Loucy (cell line): Measurements from ENCODE around the gene BMPER.

ENCODE experiments used
- CTCF ChIP-seq: fragments of 200-600 bp; sonication (generic); conservative IDR thresholded peaks from 2 replicates; pipeline ENCODE4 v1.5.1; 2014; ENCODE audit warnings: mild to moderate bottlenecking, antibody characterized with exemption, low read length
- EZH2phosphoT487 ChIP-seq: fragments of 200-600 bp; IDR thresholded peaks from 2 replicates; pipeline ENCODE4 v1.6.1; 2018; ENCODE audit warnings: antibody characterized with exemption, mild to moderate bottlenecking, moderate library complexity, borderline replicate concordance

- TF ChIP-seq CTCF (no peak), EZH2phosphoT487 (no peak)
These were observed 16.0 kb downstream of the BMPER start for GRCh38 chr7:33921216-33921938.
